G401.6 (cell line): Measurements from ENCODE around the gene SFXN5.
"Not testable (repeated sequence)": the region's sequence is repeated elsewhere in the genome, so short reads cannot be mapped to it uniquely, and the experiment has no call there.

Source experiments
- FAIRE-seq: peaks from 2 replicates; lab custom pipeline; 2012; peaks lifted over from hg19 to GRCh38; lab: Jason Lieb, UNC

SFXN5 gene

DNA sequence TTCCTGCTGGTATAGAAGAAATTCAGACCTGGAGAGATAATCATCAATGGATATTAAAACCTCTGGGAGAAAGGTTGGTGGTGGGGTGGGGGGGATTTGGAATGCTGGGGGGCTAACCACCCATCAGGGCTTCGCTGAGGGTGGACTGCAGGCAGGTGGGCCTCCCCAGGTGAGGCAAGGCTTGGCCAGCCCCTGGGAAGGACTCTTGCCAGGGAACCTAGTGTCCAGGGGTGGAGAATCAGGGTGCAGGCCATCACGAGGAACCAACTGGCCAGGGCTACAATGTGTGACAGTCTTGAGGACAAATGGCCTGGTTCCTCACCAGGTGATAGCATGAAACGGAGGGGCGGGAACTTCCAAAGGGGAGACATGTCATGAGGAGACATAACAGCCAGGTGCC lies 29.4 kb upstream of the SFXN5 start:
- no peak for FAIRE-seq

DNA sequence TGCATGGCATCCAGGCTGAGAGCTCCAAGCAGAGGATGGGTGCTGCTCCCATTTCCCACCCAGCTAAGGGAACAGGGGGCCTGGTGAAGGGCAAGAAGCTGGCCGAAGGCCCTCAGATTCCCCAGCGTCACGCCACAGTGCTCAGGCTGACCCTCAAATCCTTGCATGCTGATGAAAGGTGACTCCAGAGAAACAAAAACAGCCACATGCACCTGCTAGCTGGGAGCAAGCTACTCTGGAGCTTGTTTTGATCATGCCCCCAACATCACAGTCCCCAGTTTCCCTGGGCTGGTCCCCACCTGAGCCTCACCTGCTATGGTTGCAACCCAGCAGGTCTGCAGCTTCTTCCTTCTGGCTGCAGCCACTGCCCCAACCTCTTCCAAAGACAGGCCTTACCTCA lies 28.0 kb upstream of the SFXN5 start:
- FAIRE-seq = no peak

DNA sequence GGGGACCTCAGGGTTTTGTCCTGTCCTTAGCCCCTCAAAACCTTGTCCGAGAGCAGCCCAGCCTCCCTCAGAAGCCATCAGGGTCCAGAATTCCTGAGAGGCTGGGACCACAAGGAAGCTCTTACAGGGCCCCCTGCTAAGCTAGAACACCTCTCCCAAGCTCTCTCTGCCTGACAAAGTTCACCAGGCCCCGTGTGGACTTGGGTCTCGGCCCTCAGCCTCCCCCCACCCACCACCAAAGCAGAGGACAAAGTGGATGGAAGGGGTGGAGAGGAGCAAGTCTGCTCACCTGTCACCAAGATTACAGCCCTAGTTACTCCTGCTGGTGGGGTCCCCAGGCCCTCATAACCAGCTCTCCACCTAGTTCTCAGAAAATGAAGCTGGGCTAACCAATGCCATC lies 24.4 kb upstream of the SFXN5 start:
- FAIRE-seq = no peak

DNA sequence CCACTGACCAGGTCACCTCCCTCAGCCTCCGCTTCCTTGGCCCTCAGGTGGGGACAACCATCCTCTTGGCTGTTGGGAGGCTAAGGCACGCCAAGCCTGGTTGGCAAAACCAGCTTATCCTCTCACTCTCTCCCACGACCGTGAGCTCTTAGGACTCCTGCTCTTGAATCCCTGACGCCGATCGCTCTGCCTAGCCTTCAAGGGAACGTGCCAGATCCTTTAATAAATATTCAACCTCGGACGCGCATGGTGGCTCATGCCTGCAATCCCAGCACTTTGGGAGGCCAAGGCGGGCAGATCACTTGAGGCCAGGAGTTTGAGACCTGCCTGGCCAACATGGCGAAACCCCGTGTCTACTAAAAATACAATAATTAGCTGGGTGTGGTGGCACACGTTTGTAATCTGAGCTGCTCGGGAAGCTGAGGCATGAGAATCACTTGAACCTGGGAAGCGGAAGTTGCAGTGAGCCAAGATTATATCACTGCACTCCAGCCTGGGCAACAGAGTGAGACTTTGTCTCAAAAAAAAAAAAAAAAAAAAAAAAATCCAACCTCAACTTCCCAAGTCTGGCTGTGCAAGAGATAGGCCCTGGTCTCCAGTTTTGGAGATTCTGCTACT lies 22.2 kb upstream of the SFXN5 start:
- FAIRE-seq = not testable (repeated sequence)

DNA sequence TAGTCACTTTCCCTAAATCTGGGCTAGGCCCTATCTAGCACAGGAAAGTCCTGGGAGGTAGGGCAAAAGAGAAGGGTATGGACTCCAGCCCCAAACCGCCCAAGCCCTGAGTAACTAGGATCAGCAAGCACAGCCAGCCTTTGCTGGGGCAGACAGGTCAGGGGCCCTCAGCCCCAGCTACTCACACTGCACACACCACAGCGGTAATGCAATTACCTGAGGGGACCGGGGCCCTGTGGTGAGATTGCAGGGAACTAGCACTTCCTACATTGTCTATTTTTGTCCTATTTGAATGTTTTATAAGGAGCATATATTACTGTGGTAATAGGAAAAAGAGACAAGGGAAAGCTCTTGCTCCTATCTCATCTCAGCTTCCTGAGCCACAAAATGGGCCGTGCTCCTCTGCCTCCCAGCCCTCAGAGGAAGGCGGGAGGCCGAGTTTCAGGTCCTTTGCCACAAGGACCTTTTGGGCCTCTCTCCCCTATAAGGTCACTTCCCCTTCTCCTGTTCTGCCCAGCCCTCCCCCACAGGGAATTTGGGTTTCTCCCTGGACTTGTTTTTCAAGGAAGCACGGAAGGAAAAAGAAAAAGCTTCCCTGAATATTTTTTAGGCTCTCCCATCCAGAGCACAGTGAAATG lies 20.8 kb upstream of the SFXN5 start:
- FAIRE-seq = no peak

DNA sequence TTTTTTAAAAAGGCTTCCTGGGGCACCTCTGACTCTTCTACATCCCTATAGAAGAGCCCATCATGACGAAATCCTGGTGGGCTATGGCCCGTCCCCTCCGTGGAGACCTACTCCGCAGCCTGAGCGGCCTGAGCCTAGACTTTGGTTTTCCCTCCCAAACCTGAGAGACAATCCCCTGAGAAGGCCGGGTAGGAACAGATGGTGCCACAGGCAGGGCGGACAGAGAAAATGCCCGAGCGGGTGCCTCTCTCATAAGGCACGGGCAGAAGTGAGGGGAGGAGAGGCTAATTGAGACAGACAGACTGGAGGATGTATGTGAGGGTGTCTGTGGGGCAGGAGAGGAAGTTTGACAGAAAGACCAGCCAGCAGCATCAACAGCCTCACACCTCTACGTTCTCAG lies 20.2 kb upstream of the SFXN5 start:
- no peak for FAIRE-seq

DNA sequence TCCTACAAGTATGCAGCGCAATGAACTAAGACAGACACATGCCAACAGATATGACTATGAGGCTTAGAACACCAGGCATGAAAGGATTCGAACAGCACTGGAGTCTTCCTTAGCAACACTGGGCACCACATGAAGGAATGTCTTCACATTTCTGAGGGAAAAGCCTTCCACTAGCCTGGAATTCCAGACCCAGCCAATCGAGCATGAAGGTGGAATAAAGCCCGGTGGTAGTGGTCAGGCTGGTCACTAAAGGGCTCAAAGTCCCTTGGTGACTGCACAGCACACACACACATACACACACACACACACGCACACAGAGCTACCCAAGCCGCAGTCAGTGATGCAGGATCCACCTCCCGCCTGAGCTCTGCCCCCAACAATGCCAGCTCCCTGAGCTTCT lies 19.7 kb upstream of the SFXN5 start:
- FAIRE-seq = no peak

DNA sequence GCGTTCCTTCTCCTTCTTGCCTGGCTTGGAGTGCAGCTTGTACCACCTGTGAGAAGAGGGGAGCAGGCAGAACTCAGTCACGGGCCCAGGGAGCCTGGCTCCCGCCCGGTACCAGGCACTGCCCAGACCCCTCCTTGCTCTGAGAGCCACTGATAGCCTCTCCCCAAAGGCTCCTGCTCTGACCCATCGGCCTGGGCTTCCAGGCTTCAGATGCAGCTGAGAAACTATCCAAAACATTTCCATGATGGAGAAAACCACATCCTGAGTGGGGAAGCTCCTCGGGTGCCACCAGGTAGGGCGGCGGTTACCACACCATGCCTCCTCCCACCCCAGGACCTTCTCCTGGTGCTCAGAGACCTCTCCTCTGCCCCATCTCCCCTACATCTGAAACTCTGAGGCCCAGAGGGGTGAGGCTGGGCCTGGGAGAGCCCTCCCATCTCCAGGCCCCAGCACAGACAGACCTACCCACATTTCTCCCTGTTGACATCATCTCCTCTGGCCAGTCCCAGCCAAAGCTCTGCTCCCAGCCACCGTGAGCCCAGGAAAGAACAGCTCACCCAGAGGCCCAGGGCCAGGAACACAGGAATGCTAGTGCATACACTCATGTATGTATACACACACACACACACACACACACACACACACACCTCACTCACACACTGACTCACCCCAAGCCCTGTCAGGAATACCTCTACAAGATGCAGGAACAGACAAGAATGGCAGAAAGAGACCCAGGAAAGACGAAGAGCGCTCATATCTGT lies 17.9 kb upstream of the SFXN5 start:
- no peak for FAIRE-seq

DNA sequence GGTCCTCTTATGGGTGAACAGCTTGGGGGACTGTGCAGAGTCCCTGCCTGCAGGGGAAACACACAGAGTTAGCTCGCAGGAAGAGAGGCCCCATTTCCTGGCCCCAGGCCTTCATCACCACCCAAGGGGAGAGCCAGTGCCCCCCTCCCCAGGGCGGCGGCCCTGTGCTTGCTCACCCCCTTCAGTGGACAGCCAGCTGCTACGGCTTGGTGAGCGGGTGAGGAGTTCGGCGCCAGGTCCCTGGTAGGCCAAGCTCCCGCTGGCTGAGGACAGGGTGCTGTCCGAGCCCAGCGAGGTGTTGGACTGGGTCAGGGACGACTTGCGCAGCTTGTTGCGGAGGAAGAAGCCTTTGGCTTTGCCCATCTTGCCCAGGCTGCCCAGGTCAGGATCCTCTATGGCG lies 17.2 kb upstream of the SFXN5 start:
- no peak for FAIRE-seq

DNA sequence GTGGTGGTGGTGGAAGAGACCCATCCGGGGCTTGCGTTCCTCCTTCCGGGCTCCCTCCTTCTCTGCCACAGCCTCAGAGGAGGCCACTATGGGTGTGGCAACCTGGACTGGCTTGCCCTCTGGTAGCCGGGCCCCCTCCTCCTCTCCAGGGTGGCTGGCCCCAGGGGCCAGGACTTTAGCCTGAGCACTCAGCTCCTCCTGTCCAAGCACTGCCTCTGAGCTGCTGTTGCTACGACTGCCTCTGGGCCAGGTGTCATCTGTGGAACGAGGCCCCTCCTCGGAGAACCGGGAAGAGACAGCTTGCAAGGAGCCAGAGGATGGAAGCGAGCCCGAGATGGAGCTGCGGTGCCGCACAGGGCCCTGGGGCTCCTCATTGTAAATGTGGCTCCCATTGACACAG lies 16.7 kb upstream of the SFXN5 start:
- FAIRE-seq = no peak

DNA sequence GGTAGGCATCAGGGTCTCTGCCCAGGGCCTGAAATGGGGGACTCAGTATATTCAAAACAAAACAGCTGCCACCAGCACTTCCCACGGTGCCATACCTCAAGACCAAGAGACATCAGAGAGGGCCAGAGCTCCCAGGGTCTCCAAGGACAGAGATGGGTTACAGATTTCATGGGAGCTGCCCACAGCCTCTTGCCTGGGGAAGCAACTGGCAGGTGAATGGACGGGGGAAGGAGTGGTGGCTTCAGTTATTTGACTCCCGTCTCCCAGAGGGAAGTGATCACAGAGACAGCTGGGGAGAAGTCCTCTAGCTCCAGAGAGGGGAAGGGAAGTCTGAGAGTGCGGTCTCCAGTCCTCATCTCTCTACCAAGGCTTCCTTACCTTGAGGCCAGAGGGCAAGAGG lies 15.8 kb upstream of the SFXN5 start:
- no peak for FAIRE-seq

DNA sequence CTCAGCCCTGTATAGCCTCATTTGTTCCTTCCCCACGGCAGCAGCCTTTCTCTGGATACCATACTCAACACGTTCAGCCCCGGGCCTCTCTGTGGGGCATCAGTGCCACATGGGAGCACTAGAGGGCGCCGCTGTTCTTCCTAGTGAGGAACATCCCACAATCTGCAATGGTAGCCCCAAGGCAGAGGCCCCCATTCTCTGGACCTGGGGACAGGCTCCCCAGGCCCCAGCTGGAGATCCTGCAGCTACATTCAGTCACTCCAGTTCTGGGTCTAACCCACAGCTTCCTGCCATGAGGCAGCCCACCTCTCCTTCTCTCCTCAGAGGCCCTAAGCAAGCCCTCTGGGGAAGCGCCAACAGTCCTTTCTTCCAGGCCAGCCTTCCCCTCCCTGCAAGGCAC lies 14.2 kb upstream of the SFXN5 start:
- FAIRE-seq = no peak

DNA sequence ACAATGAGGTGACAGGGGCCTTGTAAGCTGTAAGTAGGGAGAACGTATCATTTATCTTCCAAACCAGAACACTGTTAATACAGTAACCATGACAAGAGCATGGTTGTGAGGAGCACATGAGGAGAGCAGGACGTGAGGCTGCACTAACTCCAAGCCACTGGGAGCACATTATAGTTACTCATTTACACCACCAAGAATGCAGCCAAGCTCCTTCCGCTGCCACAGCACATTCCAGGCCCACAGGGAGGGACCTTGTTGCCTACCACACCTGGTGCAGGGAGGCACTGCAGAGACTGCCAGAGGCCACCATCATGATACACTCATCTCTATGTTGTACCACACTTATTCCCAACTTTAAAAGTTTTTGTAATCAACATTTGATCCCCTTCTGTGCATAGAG lies 13.5 kb upstream of the SFXN5 start:
- no peak for FAIRE-seq

DNA sequence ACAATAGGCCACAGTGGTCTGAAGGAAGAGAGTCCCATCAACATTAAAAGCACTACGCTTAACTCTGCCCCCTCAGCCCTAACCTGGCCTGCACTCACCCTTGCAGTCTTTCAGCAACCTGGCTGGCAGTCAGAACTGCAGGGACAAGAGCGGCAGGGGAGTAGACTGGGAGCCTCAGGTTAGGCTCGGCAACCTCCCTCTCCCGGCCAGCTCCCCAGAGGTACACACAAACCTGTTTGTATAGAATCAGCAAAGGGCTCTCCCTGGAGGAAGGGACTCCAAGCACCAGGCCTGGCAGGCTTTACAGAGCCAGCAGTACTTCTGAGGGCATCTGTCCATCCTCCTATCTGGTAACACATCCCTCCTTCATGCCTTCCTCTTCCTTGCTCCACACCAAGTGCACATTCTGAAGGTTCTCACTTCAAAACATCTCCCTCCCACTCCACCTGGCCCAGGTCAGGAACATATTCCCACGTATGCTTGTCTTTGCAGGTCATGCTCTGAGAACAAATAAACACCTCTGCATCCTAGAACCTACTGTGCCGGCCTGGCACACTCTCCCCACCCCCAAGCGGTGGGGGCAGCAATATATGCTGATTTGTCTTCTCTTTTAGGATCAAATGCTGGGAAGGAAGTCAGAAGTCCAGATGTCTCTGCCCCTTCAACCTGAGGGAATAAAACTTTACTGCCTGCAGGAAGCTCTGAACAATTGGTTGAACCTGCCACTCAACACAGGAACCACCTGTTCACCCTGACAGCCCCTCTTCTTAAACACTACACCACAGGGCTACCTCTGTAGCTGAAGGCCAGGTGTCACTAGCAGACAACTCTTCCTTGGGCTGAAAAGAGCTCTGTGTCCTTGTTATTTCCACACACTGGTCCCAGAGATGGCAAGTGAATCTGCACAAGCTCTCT lies 12.6 kb upstream of the SFXN5 start:
- no peak for FAIRE-seq

DNA sequence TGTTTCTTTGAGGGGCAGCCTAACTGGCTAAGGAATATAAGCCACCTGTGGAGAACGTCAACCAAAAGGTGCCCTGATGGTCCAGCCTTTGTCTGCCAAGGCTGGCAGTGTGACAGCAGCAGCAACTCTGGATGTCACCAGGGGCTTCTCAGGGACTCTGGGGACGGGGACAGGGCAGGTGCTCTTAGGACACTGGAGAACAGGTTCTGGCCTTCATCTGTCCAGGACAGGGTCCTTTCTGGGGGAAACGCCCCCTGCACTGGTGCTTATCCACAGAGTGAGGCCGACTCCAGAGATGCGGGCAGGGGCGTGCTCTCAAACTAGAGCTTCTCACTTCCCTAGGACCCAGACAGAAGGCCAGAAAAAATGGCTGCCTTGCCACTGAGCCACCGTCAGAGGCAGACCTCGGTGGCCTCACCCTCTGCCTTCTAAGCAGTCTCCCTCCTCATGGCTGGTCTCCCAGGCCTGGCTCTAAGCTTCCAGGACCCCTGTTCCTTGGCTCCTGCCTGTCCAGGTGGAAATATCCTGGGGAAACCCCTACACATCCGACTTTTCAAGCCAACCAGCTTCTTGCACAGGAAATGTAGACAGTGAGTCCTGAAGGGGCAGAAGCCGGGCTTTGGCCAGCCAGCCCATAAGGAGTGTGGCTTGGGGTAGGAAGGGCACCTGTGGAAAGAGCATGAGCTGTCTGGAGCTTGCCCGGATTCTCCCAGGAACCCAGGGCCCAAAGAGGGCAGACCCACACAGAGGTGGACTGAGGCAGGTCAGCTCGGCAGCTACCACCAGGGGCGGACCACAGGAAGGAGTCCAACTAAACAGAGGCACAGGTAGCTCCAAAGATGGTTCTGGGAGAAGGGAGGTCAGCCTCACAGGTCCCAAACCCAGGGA lies 11.3 kb upstream of the SFXN5 start:
- no peak for FAIRE-seq

DNA sequence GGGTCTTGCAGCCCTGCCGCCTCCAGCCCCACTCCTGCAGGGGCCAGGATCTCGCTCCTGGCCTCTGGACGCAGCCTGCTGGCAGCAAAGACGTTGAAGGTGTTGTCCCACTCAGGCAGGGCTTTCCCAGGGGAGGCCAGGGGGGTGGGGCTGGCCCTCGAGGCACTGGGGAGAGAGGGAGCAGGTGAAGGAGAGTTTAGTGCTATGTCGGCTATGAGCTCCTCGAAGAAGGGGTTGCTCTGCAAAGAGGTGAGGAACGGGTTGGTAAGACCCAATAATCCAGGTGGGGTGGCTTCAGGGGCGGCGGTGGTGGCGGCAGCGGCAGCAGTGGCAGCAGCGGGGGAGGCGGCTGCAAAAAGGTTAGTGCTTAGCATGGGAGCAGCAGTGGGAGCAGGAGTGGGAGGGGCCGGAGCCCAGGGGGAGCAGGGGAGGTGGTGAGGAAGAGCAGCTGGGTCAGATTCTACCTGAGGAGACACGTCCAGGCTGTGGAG lies 9.7 kb upstream of the SFXN5 start:
- no peak for FAIRE-seq

DNA sequence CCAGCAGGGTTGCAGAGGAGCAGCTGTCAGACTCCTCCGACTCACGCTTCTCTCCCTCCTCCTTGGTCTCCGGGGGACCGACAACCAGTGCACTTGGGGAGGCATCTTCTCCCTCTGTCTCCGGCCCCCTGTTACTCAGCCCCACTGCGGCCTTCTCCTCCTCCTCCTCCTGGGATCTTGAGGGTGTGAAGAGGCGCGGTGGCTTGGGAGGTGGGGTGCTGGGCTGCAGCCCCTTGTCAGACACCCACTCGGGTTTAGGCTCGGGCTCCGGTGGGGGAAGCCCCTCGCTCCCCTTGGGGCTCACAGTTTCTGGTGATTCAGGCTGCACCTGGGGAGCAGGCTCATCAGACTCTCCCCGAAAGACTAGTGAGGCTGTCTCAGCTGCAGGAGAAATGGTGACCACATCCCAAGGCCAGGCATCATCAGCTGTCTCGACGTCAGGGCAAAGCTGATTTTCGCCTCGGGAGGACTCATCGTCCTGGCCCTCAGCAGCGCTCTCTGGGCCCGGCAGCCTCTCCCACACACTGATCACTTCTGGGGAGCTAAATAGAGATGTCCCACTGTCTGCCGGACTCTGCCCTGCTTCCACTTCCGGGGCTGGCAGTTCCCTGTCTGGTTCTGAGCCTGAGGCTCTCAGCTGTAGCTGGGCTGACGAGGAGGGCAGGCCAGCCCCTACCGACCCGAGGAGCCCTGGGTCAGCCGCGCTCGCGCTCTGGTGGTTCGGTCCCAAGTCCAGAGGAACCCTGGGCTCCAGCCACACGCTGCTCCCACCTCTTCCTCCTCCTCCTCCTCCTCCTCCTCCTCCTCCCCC lies 9.0 kb upstream of the SFXN5 start:
- FAIRE-seq = no peak

DNA sequence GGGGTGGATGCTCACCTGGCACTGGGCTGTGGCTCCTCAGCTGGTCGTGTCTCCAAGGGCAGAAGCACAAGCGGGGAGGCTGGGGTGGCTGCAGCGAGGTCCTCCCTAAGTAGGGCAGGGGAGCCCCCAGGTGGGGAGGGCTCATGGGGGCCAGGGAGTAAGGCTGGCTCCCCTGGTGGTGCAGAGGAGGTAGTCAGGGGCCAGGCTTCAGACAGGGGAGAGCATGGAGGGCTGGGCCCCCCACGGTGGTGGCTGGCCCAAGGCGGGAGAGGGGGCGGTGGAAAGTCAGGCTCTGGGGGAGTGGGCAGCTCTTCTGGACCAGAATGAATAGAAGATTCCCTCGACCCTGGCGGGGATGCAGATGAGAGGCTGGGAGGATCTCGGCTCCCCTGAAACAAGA lies 8.1 kb upstream of the SFXN5 start:
- FAIRE-seq = no peak

DNA sequence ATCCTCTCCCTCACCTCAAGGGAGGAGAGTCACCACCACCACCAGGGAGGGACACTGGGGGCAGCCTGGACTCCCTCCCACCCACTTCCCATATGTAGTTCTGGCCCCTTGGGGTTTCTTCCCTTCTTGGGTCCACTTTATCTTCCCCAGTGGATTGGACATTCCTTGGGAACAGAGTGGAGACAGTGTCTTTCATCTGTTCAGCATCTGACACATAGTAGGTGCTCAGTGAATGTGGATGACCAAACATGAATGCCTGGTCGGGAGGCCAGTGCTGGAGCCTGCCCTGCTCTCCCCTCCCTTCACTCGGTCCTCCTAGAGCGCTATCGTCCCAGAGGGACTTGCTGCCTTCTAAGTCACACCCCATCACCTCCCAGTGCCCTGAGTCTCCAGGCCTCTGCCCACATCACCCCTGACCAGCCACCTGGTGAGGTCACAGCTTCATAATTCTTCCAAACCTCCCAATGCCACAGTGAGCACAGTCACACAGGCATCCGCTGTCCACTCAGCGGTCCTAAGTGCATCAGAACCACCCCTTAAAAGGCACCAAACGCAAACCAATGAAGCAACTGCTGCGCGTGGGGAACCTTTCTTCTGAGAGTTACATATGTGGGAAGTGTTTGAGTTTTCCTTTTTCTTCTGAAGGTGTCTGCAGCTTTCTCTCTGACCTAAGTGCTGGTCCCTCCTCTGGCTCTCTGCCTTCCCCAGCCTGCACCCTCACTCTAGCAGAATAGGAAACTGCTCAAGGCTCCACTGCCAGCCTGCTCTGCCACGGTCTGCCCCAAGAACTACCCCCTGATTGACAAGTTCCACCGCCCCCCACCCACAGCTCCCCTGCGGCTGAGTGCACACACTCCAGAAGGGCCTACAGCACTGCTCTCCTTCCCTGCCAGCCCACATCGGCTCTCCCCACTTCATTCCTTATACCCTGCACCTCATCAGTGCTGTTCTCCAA lies 7.2 kb upstream of the SFXN5 start:
- no peak for FAIRE-seq

DNA sequence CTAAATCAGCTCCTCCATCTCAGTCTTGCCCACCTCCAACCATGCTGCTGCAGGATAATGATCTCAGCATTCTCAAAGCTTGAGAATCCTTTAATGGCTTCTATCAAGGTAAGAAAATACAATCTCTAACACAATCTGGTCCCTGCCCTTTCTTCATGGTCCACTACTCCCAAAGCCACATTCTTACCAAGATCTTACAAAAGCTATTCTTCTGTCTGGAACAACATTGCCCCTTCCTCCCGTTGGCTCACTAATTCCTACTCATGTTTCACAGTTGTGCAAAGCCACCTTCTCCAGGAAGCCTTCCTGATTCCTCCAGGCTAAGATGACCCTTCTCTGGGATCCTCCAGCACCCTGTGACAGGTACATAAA lies 5.9 kb upstream of the SFXN5 start:
- no peak for FAIRE-seq
